ENCODE data around the gene MEIS3.
"Not testable (repeated sequence)": the region's sequence is repeated elsewhere in the genome, so short reads cannot be mapped to it uniquely, and the experiment has no call there.

The MEIS3 gene

GRCh38 chr19:47373246-47374240 is 45.8 kb downstream of the MEIS3 start:
- Mint-ChIP-seq H3K4me3 (no peak overlapping the region), H3K27ac (no peak overlapping the region), H3K36me3 (peaks cover 6% of the 10 kb centered on the region), H3K4me1 (no peaks in the 10 kb centered on the region), H3K9me3 (no peaks in the 10 kb centered on the region), H3K27me3 (no peaks in the 10 kb centered on the region)

- Mint-ChIP-seq H3K36me3 (peaks cover 6% of the 10 kb centered on the region), H3K27ac (no peak overlapping the region), H3K4me1 (no peaks in the 10 kb centered on the region), H3K9me3 (no peaks in the 10 kb centered on the region), H3K4me3 (no peak overlapping the region), H3K27me3 (no peaks in the 10 kb centered on the region)
Observed at GRCh38 chr19:47372603-47373002, 46.7 kb downstream of the MEIS3 start.

GRCh38 chr19:47371261-47371660 is 48.1 kb downstream of the MEIS3 start:
- no peaks in the 10 kb centered on the region for H3K9me3 Mint-ChIP-seq
- H3K27ac Mint-ChIP-seq: no peak overlapping the region
- H3K4me3 Mint-ChIP-seq: no peak overlapping the region
- no peaks in the 10 kb centered on the region for H3K27me3 Mint-ChIP-seq
- no peaks in the 10 kb centered on the region for H3K4me1 Mint-ChIP-seq
- H3K36me3 Mint-ChIP-seq: peaks cover 7% of the 10 kb centered on the region

- no peak overlapping the region for H3K4me3 Mint-ChIP-seq
- no peaks in the 10 kb centered on the region for H3K4me1 Mint-ChIP-seq
- H3K27me3 Mint-ChIP-seq: no peaks in the 10 kb centered on the region
- H3K36me3 Mint-ChIP-seq: peaks cover 11% of the 10 kb centered on the region
- no peaks in the 10 kb centered on the region for H3K9me3 Mint-ChIP-seq
- H3K27ac Mint-ChIP-seq: no peak overlapping the region
Observed at GRCh38 chr19:47370045-47370611, 49.2 kb downstream of the MEIS3 start.

GRCh38 chr19:47365455-47365854 is 53.9 kb downstream of the MEIS3 start:
- H3K27ac Mint-ChIP-seq, H3K9me3 Mint-ChIP-seq, H3K4me1 Mint-ChIP-seq, H3K4me3 Mint-ChIP-seq, H3K27me3 Mint-ChIP-seq: not testable (repeated sequence)
- peaks cover 12% of the 10 kb centered on the region for H3K36me3 Mint-ChIP-seq

- Mint-ChIP-seq H3K4me1 (no peaks in the 10 kb centered on the region), H3K36me3 (peaks cover 13% of the 10 kb centered on the region), H3K9me3 (no peaks in the 10 kb centered on the region), H3K27ac (no peak overlapping the region), H3K27me3 (no peaks in the 10 kb centered on the region), H3K4me3 (no peak overlapping the region)
Observed at GRCh38 chr19:47363758-47364531, 55.4 kb downstream of the MEIS3 start.

GRCh38 chr19:47362321-47362720 is 57.0 kb downstream of the MEIS3 start:
- Mint-ChIP-seq H3K9me3 (no peaks in the 10 kb centered on the region), H3K27ac (no peak overlapping the region), H3K4me1 (peaks cover 3% of the 10 kb centered on the region), H3K36me3 (peaks cover 15% of the 10 kb centered on the region), H3K4me3 (no peak overlapping the region), H3K27me3 (no peaks in the 10 kb centered on the region)

- Mint-ChIP-seq H3K27me3 (no peaks in the 10 kb centered on the region), H3K4me1 (peaks cover 15% of the 10 kb centered on the region), H3K9me3 (no peaks in the 10 kb centered on the region), H3K36me3 (peaks cover 20% of the 10 kb centered on the region), H3K27ac (no peak overlapping the region), H3K4me3 (no peak overlapping the region)
Observed at GRCh38 chr19:47358936-47359335, 60.4 kb downstream of the MEIS3 start.

- Mint-ChIP-seq H3K36me3 (peaks cover 20% of the 10 kb centered on the region), H3K4me3 (no peak overlapping the region), H3K27ac (no peak overlapping the region), H3K4me1 (peaks cover 19% of the 10 kb centered on the region), H3K9me3 (no peaks in the 10 kb centered on the region), H3K27me3 (no peaks in the 10 kb centered on the region)
Observed at GRCh38 chr19:47357788-47358680, 61.3 kb downstream of the MEIS3 start.

GRCh38 chr19:47356900-47357299 is 62.4 kb downstream of the MEIS3 start:
- H3K9me3 Mint-ChIP-seq: no peaks in the 10 kb centered on the region
- H3K27me3 Mint-ChIP-seq: no peaks in the 10 kb centered on the region
- no peak overlapping the region for H3K4me3 Mint-ChIP-seq
- no peak overlapping the region for H3K27ac Mint-ChIP-seq
- H3K36me3 Mint-ChIP-seq: peaks cover 23% of the 10 kb centered on the region
- peaks cover 30% of the 10 kb centered on the region for H3K4me1 Mint-ChIP-seq

GRCh38 chr19:47353307-47353712 is 66.0 kb downstream of the MEIS3 start:
- Mint-ChIP-seq H3K9me3 (no peaks in the 10 kb centered on the region), H3K27me3 (no peaks in the 10 kb centered on the region), H3K36me3 (peaks cover 25% of the 10 kb centered on the region), H3K4me3 (no peak overlapping the region), H3K4me1 (peaks cover 56% of the 10 kb centered on the region), H3K27ac (no peak overlapping the region)
